Neutrophil (primary cell): ENCODE data around the gene ERCC4.

ENCODE experiments used
- H3K27ac ChIP-seq: fragments of 200-600 bp; sonication (generic); 2 replicates; pipeline ENCODE4 v1.5.1; 2016; ENCODE audit warnings: mild to moderate bottlenecking, moderate library complexity
- H3K27me3 ChIP-seq: fragments of 200-600 bp; sonication (generic); 2 replicates; pipeline ENCODE4 v1.6.0; 2016; ENCODE audit warnings: mild to moderate bottlenecking
- H3K36me3 ChIP-seq: fragments of 200-600 bp; sonication (generic); 2 replicates; pipeline ENCODE4 v1.5.1; 2017
- H3K4me1 ChIP-seq, 2 experiments: fragments of 200-600 bp in 1 of 2; sonication (generic) in 1 of 2; 1 replicate in 1 of 2; 2 replicates in 1 of 2; pipeline versions ENCODE4 v1.5.1 to v1.6.1; 2013 to 2016; ENCODE audit warnings: low read depth in 1 of 2, low read length in 1 of 2, mild to moderate bottlenecking in 1 of 2, moderate library complexity in 1 of 2; ENCODE audit not compliant: control insufficient read depth in 1 of 2, insufficient read depth in 1 of 2
- H3K4me3 ChIP-seq, 2 experiments: fragments of 200-600 bp in 1 of 2; sonication (generic) in 1 of 2; 1 replicate in 1 of 2; 2 replicates in 1 of 2; pipeline ENCODE4 v1.5.1; 2013 to 2016; ENCODE audit warnings: low read depth in 1 of 2, low read length in 1 of 2, mild to moderate bottlenecking in 1 of 2, moderate library complexity in 1 of 2
- H3K9me3 ChIP-seq: fragments of 200-600 bp; sonication (generic); 2 replicates; pipeline ENCODE4 v1.5.1; 2016
- TF ChIP-seq, protein P1 (sequence below): fragments of 200-600 bp; sonication (generic); IDR thresholded peaks from 2 replicates; pipeline ENCODE4 v1.5.1; 2016; ENCODE audit warnings: antibody characterized with exemption

ERCC4 gene

DNA sequence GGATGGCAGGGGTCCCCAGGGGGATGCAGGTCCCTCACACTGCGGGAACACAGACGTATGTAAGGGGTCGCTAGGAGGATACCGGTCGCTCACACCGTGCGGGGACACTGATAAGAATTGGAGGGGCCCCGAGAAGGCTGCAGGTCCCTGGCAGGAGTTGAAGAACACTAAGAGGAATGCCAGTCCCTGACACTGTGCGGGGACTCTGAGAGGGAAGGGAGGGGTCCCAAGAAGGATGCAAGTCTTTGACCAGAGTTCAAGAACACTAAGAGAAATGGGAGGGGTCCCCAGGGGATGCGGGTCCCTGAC, 510 bp downstream of the ERCC4 start:
- TF ChIP-seq, protein P1, sequence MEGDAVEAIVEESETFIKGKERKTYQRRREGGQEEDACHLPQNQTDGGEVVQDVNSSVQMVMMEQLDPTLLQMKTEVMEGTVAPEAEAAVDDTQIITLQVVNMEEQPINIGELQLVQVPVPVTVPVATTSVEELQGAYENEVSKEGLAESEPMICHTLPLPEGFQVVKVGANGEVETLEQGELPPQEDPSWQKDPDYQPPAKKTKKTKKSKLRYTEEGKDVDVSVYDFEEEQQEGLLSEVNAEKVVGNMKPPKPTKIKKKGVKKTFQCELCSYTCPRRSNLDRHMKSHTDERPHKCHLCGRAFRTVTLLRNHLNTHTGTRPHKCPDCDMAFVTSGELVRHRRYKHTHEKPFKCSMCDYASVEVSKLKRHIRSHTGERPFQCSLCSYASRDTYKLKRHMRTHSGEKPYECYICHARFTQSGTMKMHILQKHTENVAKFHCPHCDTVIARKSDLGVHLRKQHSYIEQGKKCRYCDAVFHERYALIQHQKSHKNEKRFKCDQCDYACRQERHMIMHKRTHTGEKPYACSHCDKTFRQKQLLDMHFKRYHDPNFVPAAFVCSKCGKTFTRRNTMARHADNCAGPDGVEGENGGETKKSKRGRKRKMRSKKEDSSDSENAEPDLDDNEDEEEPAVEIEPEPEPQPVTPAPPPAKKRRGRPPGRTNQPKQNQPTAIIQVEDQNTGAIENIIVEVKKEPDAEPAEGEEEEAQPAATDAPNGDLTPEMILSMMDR: no peak
- Histone ChIP-seq H3K9me3 (no peaks in the 10 kb centered on the region), H3K36me3 (no peaks in the 10 kb centered on the region), H3K4me3 (peak overlapping the region; percentile 63 to 75), H3K27me3 (peaks cover 20% of the 10 kb centered on the region), H3K27ac (peak overlapping the region; percentile 67), H3K4me1 (peaks cover 12 to 13% of the 10 kb centered on the region in 2 experiments)

DNA sequence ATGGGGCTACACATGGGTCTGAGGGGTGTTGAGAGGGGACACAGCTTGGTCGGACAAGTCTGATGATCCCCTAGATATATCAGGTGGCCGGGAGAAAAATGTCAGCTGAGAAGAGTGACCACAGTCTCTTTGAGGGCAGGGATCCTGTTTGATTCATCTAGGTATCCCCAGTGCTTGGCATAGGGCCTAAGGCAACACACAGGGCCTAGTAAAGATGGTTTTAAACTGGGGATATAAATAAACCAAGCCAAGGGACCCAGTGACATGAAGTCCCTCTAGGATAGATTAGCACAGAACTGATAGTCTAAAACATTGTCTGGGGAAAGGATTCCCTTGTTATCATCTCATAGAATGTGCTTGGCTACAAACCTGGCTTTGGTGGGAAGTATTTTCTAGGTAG, 1.4 kb downstream of the ERCC4 start:
- no peak overlapping the region for H3K27ac ChIP-seq
- peaks cover 20% of the 10 kb centered on the region for H3K27me3 ChIP-seq
- H3K4me1 ChIP-seq: peaks cover 12 to 13% of the 10 kb centered on the region in 2 experiments
- TF ChIP-seq, protein P1: no peak
- H3K36me3 ChIP-seq: peaks cover 3% of the 10 kb centered on the region
- H3K9me3 ChIP-seq: no peaks in the 10 kb centered on the region
- no peak overlapping the region for H3K4me3 ChIP-seq

DNA sequence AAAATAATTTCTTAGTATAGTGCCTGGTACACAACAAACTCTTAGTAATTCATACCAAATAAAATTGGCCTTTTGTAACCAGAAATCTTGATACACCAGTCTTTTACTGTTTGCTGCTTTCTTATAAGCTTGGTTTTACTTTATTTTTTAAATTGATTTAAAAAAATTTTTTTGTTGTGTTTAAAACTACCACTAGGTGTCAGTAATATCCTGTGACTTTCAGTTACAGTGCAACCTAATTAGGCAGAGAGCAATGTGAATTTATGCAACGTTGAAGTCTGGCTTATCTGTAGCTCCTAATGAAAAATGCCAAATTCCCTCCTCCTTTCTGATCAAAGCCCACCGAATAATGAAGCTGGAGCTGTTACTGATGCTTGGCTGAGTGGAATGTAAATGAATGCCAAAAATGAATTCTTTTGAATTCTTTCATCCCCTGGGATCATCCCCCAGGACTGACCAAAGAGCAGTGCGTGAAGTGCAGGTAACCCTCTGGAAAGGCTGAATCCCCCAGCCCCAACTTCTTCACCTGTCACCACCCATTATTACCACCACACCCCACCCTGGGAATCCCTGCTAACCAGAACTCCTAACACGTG, 3.8 kb downstream of the ERCC4 start:
- no peak overlapping the region for H3K27ac ChIP-seq

DNA sequence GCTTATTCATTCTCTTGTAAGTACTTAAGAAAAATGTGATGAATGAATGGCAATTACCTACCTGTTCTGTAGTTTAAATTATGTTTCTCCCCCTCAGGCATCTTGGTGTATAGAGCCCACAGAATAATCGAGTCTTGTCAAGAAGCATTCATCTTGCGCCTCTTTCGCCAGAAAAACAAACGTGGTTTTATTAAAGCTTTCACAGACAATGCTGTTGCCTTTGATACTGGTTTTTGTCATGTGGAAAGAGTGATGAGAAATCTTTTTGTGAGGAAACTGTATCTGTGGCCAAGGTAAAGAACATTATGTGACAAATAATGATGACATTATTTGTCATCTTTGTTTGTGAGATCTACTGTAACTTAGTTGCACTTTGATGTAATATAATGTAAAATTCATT, 6.5 kb downstream of the ERCC4 start:
- Histone ChIP-seq H3K4me1 (peaks cover 0 to 9% of the 10 kb centered on the region in 2 experiments), H3K27me3 (no peaks in the 10 kb centered on the region), H3K36me3 (peaks cover 5% of the 10 kb centered on the region), H3K27ac (no peak overlapping the region), H3K9me3 (no peaks in the 10 kb centered on the region), H3K4me3 (no peak overlapping the region)
- TF ChIP-seq, protein P1: no peak

More for the DNA sequence above, 3.8 kb downstream of the ERCC4 start:
- Histone ChIP-seq H3K36me3 (peaks cover 5% of the 10 kb centered on the region), H3K9me3 (no peaks in the 10 kb centered on the region), H3K27me3 (peaks cover 4% of the 10 kb centered on the region), H3K4me1 (peaks cover 13 to 20% of the 10 kb centered on the region in 2 experiments), H3K4me3 (no peak overlapping the region)
- TF ChIP-seq, protein P1: no peak

DNA sequence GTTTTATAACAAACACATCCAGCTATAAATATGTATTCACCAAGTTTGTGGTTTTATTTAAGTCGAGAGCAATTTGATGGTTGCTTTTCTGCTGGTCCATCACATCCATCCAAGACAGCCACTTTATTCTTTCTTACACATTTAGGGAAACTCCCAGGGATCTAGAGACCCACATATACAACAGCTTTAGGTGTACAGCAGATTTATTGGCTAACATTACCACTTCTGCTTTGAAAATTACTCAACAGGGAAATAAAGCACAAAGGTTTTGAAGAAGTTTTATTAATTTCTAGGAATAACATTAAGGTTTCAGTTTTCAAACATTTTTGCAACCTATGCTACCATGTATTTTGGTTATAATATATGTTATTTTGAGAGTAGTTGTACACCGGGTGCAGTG, 6.9 kb downstream of the ERCC4 start:
- TF ChIP-seq, protein P1: no peak
- Histone ChIP-seq H3K27me3 (no peaks in the 10 kb centered on the region), H3K9me3 (no peaks in the 10 kb centered on the region), H3K4me1 (peaks cover 0 to 9% of the 10 kb centered on the region in 2 experiments), H3K4me3 (no peak overlapping the region), H3K27ac (no peak overlapping the region), H3K36me3 (peaks cover 5% of the 10 kb centered on the region)

DNA sequence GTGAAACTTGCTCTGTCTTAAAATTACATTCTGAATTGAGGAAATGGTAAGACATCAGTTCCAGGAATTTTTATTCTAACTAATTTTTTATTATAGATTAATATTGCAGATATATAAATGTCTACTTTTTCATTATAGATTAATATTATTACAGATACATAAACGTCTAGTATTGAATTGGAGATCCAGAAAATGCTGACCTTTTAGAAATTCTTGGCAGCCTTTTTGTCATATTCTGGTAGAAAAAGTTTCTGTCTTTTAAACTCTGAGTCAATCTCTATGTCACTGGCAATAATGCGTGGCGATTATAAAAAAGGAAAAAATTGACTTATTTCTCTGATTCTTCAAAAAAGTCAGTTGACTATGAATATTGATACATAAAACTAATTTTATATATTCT, 8.7 kb downstream of the ERCC4 start:
- H3K4me3 ChIP-seq: no peak overlapping the region
- peaks cover 0 to 9% of the 10 kb centered on the region in 2 experiments for H3K4me1 ChIP-seq
- no peak overlapping the region for H3K27ac ChIP-seq
- H3K36me3 ChIP-seq: peaks cover 10% of the 10 kb centered on the region
- no peaks in the 10 kb centered on the region for H3K27me3 ChIP-seq
- no peaks in the 10 kb centered on the region for H3K9me3 ChIP-seq
- TF ChIP-seq, protein P1: no peak
